ENCODE data around the gene ARHGAP22.

The ARHGAP22 gene

GRCh38 chr10:48556713-48557112 is 48.2 kb downstream of the ARHGAP22 start:
- no peak for DNase-seq (ENCODE audit: low spot score)
- in situ Hi-C loops (cut with MboI; ENCODE audit: low sequenced_read_pairs, unreplicated experiment): no loop called here
- TF ChIP-seq, protein P1, sequence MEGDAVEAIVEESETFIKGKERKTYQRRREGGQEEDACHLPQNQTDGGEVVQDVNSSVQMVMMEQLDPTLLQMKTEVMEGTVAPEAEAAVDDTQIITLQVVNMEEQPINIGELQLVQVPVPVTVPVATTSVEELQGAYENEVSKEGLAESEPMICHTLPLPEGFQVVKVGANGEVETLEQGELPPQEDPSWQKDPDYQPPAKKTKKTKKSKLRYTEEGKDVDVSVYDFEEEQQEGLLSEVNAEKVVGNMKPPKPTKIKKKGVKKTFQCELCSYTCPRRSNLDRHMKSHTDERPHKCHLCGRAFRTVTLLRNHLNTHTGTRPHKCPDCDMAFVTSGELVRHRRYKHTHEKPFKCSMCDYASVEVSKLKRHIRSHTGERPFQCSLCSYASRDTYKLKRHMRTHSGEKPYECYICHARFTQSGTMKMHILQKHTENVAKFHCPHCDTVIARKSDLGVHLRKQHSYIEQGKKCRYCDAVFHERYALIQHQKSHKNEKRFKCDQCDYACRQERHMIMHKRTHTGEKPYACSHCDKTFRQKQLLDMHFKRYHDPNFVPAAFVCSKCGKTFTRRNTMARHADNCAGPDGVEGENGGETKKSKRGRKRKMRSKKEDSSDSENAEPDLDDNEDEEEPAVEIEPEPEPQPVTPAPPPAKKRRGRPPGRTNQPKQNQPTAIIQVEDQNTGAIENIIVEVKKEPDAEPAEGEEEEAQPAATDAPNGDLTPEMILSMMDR (IDR thresholded peaks at IDR 0.05; ENCODE audit: borderline replicate concordance, control extremely low read depth, extremely low read depth, insufficient read depth, missing control alignments): no peak

DNA sequence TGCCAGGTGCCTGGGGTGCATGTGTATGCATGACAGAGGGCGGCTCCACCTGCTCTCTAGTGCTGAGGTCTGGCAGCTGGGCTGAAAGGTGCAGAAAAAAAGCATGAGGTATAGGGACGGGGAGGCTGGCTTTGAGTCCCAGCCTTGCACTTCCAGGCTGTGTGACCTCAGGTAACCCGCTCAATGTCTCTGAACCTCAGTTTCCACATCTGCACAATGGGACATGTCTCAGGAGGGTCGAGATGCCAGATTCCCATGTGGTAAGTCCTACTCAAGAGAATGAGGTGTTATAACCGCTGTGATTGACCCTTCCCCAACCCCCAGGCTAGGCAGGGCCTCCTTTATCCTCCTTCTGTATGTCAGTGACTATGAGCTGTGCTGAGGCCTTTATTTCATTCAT is 48.8 kb downstream of the ARHGAP22 start:
- TF ChIP-seq, protein P1 (IDR thresholded peaks at IDR 0.05; ENCODE audit: borderline replicate concordance, control extremely low read depth, extremely low read depth, insufficient read depth, missing control alignments): no peak
- in situ Hi-C loops (cut with MboI; ENCODE audit: low sequenced_read_pairs, unreplicated experiment): no loop called here
- no peak for DNase-seq (ENCODE audit: low spot score)

- in situ Hi-C loops (cut with MboI; ENCODE audit: low sequenced_read_pairs, unreplicated experiment): no loop called here
- DNase-seq (ENCODE audit: low spot score): no peak
- TF ChIP-seq, protein P1 (IDR thresholded peaks at IDR 0.05; ENCODE audit: borderline replicate concordance, control extremely low read depth, extremely low read depth, insufficient read depth, missing control alignments): no peak
Observed at GRCh38 chr10:48555310-48556042, 49.4 kb downstream of the ARHGAP22 start.

- in situ Hi-C loops (cut with MboI; ENCODE audit: low sequenced_read_pairs, unreplicated experiment): loop anchor here (5.0 kb wide), 1 partner anchor 103 kb away; no protein-coding TSS in a partner anchor
- no peak for DNase-seq (ENCODE audit: low spot score)
Observed at GRCh38 chr10:48554656-48555055, 50.2 kb downstream of the ARHGAP22 start.

GRCh38 chr10:48554246-48554645 is 50.6 kb downstream of the ARHGAP22 start:
- DNase-seq (ENCODE audit: low spot score): no peak
- in situ Hi-C loops (cut with MboI; ENCODE audit: low sequenced_read_pairs, unreplicated experiment): loop anchor here (5.0 kb wide), 1 partner anchor 103 kb away; no protein-coding TSS in a partner anchor
- TF ChIP-seq, protein P1 (IDR thresholded peaks at IDR 0.05; ENCODE audit: borderline replicate concordance, control extremely low read depth, extremely low read depth, insufficient read depth, missing control alignments): no peak

More at GRCh38 chr10:48554656-48555055, 50.2 kb downstream of the ARHGAP22 start:
- TF ChIP-seq, protein P1 (IDR thresholded peaks at IDR 0.05; ENCODE audit: borderline replicate concordance, control extremely low read depth, extremely low read depth, insufficient read depth, missing control alignments): no peak

GRCh38 chr10:48552946-48553564 is 51.8 kb downstream of the ARHGAP22 start:
- in situ Hi-C loops (cut with MboI; ENCODE audit: low sequenced_read_pairs, unreplicated experiment): loop anchor here (5.0 kb wide), 1 partner anchor 104 kb away; no protein-coding TSS in a partner anchor
- DNase-seq (ENCODE audit: low spot score): no peak
- TF ChIP-seq, protein P1 (IDR thresholded peaks at IDR 0.05; ENCODE audit: borderline replicate concordance, control extremely low read depth, extremely low read depth, insufficient read depth, missing control alignments): no peak
